ENCODE measurements around the gene CERS6. TPM values are rescaled to one million over a fixed set of nuclear protein-coding genes. Genes with fewer than 3 reads are reported as not detected.
"Not testable (repeated sequence)": the region's sequence is repeated elsewhere in the genome, so short reads cannot be mapped to it uniquely, and the experiment has no call there.

The CERS6 gene
- total and polyA plus RNA-seq, 4 donors = 4.2 to 20.4 (median 10.1) TPM

GRCh38 chr2:168766600-168766999, 310.5 kb downstream of the CERS6 start (continued):
- TF ChIP-seq CTCF (IDR thresholded peaks at IDR 0.05; ENCODE audit: low read depth, low read length, missing input control) = no peak

- no peak for DNase-seq (ENCODE audit: low spot score)
- TF ChIP-seq CTCF (IDR thresholded peaks at IDR 0.05; ENCODE audit: low read depth, low read length, missing input control) (no peak), FOXA2 (IDR thresholded peaks at IDR 0.05) (no peak), JUND (IDR thresholded peaks at IDR 0.05) (no peak)
- Histone ChIP-seq H3K4me3 (ENCODE audit: low read depth in 1 of 3, low read length in 3 of 3) (no peak overlapping the region), H3K36me3 (ENCODE audit: control insufficient read depth in 4 of 4, insufficient read depth in 3 of 4, low read depth in 1 of 4, low read length in 3 of 4) (peaks cover 0 to 7% (median 0%) of the 10 kb centered on the region in 4 donors), H3K9ac (ENCODE audit: low read depth in 1 of 2, low read length in 2 of 2) (no peak overlapping the region), H3K27me3 (ENCODE audit: control insufficient read depth in 4 of 4, insufficient read depth in 4 of 4, low read length in 3 of 4) (no peaks in the 10 kb centered on the region), H3K9me3 (ENCODE audit: control insufficient read depth in 4 of 4, low read length in 3 of 4) (no peaks in the 10 kb centered on the region), H3K27ac (ENCODE audit: low read depth in 1 of 2, low read length in 2 of 2) (no peak overlapping the region), H3K4me1 (ENCODE audit: control insufficient read depth in 4 of 4, insufficient read depth in 4 of 4, low read length in 3 of 4) (no peaks in the 10 kb centered on the region)
- WGBS = 70% methylated on average over 1 of the region's 1 CpG
Measured at GRCh38 chr2:168767258-168767657, 311.2 kb downstream of the CERS6 start.

- WGBS = 98% methylated on average over 6 of the region's 6 CpGs
- H3K4me1 ChIP-seq (ENCODE audit: control insufficient read depth in 4 of 4, insufficient read depth in 4 of 4, low read length in 3 of 4); H3K27me3 ChIP-seq (ENCODE audit: control insufficient read depth in 4 of 4, insufficient read depth in 4 of 4, low read length in 3 of 4); H3K36me3 ChIP-seq (ENCODE audit: control insufficient read depth in 4 of 4, insufficient read depth in 3 of 4, low read depth in 1 of 4, low read length in 3 of 4); H3K9ac ChIP-seq (ENCODE audit: low read depth in 1 of 2, low read length in 2 of 2); DNase-seq (ENCODE audit: low spot score); H3K9me3 ChIP-seq (ENCODE audit: control insufficient read depth in 4 of 4, low read length in 3 of 4); H3K4me3 ChIP-seq (ENCODE audit: low read depth in 1 of 3, low read length in 3 of 3); H3K27ac ChIP-seq (ENCODE audit: low read depth in 1 of 2, low read length in 2 of 2): not testable (repeated sequence)
Measured at GRCh38 chr2:168768357-168768756, 312.3 kb downstream of the CERS6 start.

GRCh38 chr2:168770796-168771195, 314.7 kb downstream of the CERS6 start:
- WGBS = 91% methylated on average over 2 of the region's 2 CpGs
- H3K9ac ChIP-seq (ENCODE audit: low read depth in 1 of 2, low read length in 2 of 2) = no peak overlapping the region
- TF ChIP-seq RXRA (IDR thresholded peaks at IDR 0.05) (no peak), REST (IDR thresholded peaks at IDR 0.05) (no peak)
- H3K27ac ChIP-seq (ENCODE audit: low read depth in 1 of 2, low read length in 2 of 2) = no peak overlapping the region
- DNase-seq (ENCODE audit: low spot score) = no peak
- H3K4me1 ChIP-seq (ENCODE audit: control insufficient read depth in 4 of 4, insufficient read depth in 4 of 4, low read length in 3 of 4) = peaks cover 0 to 4% (median 2%) of the 10 kb centered on the region in 4 donors
- H3K27me3 ChIP-seq (ENCODE audit: control insufficient read depth in 4 of 4, insufficient read depth in 4 of 4, low read length in 3 of 4) = no peaks in the 10 kb centered on the region
- H3K4me3 ChIP-seq (ENCODE audit: low read depth in 1 of 3, low read length in 3 of 3) = no peak overlapping the region
- peaks cover 0 to 7% (median 0%) of the 10 kb centered on the region in 4 donors for H3K36me3 ChIP-seq (ENCODE audit: control insufficient read depth in 4 of 4, insufficient read depth in 3 of 4, low read depth in 1 of 4, low read length in 3 of 4)
- no peaks in the 10 kb centered on the region for H3K9me3 ChIP-seq (ENCODE audit: control insufficient read depth in 4 of 4, low read length in 3 of 4)

Measured in liver (tissue), 9 donors.